Measurements from ENCODE around the gene LAPTM5.
"Not testable (repeated sequence)": the region's sequence is repeated elsewhere in the genome, so short reads cannot be mapped to it uniquely, and the experiment has no call there.

Gene LAPTM5

DNA sequence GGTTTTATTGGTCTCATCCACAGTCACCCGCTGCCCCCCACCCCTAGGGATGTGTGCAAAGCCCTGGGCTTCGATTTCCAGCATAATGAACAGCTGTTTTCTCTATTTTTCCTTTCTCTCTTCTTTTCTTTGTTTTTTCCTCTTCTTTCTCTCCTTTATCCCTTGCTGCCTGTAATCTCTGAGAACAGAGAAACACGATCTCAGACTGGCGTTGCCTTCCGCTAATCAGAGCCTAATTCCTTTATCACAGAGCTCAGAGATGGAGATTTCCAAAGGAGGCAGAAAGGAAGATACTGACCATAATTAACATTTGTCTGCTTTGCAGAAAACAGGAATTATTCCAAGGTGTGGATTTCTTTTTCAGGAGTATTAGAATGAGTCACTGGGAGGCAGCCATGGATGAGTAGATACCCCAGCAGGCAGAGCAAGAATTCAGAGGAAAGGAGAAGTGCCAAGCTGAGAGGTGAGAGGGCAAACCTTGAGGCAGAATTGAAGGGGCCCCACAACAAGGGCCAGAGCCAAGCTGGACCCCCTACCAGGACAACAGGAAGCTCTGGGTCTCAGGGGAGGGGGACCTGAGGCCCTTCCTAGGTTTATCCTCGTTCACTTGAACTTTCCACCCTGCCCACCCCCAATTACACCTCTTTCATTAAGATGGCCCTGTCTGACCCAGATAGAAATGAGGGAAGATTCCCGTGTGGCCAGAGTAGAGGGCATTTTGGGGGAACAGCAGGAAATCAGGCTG lies 67.5 kb downstream of the LAPTM5 start:
- no peak for DNase-seq

DNA sequence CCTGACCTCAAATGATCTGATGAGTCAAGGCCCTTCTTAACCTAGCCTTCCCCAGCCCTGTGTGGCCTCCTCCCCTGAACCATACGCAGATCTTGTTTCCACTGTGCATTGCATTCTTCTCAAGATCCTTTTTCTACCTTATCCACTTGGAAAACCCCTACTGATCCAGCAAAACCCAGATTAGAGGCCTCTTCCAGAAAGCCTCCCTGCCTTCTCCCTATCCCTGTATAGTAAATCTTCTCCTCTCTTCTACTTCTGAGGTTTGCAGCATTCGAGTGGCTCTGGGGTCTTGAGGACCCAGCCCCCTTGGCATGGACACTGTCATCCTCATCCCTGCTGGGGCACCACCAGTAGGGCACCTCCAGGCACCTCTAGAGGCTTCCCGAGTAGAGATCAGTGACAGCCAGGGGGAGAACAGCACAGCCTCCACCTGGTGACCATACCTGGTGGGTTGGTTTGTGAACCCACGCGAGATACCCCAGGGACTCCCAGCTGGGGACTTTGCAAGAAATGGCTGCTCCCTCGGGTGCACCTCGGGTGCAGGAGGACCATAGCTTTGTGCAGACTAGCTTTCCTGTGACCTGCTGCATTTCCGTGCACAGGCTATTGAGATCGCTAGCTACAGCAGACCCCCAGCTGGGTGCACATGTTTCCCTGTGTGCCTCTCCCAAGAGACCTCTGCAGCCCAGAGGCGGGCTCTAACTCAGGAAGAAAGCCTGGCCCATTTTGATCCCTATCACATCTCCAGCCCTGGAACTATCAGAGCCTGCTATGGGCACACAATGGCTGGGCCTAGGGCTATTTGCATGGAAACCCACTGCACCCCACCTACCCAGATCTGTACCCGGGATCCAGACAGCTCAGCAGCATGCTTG lies 68.4 kb downstream of the LAPTM5 start:
- no peak for DNase-seq

DNA sequence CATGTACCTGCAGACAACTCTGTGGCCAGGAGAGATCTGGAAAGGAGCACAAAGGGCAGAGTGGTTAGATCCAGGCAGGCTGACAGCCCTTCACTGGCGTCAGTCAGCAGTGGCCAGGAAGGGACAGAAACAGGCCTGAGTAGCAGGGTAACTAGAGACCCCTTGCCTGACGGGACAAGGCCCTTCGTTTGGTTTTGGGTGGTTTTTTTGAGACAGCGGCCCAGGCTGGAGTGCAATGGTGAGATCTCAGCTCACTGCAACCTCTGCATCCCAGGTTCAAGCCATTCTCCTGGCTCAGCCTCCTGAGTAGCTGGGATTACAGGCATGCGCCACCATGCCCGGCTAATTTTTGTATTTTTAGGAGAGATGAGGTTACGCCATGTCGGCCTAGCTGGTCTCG lies 69.1 kb downstream of the LAPTM5 start:
- DNase-seq, result not testable (repeated sequence)

DNA sequence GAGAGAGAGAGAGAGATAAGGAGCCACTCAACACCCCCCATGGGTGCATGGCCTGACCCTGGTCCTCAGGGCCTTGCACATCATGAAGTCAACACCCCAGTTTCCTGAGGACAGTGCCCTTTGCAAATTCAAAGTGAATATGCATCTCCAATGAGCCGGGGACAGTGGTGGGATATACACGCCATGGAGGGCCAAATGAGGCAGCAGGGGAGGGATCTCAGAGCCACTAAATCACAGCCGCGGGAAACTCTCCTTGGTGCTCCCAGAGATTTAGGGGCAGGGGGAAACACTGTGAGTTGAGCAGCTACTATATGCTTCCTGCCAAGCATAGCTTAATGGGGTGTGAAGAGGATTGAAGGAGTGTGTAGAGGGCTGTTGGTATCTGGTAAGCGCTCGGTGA lies 69.7 kb downstream of the LAPTM5 start:
- no peak for DNase-seq

DNA sequence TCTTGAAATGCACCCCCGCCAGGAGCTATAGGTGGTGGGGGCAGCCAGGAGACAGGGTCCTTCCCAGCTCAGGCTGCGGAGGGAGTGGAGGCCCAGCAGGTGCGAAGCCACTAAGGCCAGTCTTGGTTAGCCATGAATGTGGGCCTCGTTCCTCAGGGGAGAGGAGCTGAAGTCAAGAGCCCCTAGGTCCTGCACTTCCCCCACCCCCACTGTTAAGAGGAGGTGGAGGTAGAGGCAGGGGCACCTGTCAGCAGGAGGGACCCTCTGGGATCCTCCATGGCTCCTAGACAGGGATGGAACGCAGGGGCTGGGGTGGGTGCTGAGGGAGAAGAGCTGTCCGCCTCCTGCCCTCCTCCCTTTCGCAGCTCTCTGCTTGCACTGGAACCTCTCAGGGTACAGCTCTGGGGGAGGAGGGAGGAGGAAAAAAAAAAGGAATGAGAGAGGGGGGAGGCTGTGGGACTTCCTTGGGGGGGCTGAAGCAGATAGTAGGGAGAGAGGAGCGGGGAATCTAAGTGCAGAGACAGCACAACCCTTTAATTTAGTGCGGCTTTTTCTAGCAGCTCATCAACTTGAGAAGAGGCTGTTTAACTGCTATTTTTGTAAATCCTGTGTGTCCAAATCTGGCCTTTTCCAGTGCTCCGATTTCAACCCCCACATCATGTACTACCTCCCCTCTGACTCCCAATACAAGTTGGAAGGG lies 71.2 kb downstream of the LAPTM5 start:
- no peak for DNase-seq

DNA sequence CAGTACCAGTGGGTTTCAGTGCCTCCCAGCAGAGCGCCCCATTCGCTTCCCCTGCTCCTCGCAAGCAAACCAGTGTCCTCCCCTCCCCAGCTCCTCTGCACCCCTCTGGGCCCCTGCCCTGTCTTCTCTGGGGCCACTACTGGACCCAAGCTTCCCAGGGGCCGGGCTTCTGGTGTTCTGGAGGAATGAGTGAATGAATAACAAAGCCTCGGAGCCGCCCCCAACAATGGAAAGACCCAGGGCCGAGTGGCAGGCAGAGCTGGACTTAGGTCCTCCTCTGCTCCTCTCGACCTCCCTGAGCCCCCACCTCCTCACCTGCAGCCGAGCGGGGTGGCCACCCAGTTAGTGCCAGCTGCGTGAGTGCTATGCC lies 71.8 kb downstream of the LAPTM5 start:
- no peak for DNase-seq

DNA sequence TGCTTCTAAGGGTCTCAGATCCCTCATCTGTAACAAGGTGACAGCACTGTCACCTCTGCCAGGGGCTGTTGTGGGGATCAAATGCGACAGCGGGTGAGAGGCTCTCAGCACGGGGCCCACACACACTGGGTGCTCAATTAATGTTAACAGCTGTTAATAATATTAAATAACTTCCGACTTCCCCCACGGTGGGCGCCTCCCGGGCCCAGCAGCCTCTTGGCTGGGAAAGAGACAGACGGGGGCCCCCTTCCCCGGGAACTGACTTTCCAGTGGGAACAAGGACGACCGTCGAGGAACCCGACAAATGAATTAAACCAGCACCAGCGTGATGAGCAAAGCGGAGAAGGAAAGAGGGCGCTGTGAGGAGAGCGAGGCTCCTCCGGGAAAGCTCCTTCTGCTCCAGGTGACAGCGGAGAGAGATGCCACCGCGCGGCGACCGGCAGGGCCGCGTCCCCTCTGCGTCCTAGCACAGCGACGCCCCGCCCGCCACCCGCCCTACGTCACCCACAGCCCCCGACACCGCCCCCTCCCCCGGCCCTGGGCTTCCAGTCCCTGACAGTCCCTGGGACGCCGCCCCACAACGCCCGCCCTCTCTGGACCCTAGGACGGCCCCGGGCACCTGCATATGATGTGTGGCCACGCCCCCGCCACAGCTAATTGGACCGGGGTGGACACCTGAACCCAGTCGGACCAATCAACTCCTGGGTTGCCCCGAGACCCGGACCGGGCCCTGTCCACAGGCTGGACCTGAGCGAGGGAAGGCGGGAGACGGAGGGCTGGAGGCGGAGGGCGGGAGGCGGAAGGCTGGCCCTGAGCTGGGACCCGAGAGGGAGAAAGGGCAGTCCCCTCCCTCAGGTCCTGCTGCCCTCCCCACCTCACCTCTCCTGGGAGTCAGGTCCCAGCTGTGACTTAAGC lies 72.4 kb downstream of the LAPTM5 start:
- no peak for DNase-seq

DNA sequence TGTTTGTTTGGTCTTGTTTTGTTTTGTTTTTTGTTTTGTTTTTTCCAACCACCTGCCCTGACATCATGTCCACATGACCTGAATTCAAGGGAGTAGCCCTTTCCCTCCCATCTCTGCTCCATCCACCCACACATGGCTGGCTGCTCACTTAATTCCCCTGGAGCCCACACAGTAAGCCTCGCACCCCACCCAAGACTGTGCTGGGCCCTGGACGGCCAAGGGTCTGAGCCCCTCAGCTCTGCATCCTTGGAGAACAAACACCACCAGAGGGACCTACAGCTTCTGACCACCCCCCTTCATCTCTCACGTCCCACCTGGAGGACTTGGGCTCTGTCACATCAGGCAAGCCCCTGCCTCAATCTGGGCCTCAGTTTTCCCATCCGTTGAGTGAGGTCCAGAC lies 73.3 kb downstream of the LAPTM5 start:
- DNase-seq, result no peak

DNA sequence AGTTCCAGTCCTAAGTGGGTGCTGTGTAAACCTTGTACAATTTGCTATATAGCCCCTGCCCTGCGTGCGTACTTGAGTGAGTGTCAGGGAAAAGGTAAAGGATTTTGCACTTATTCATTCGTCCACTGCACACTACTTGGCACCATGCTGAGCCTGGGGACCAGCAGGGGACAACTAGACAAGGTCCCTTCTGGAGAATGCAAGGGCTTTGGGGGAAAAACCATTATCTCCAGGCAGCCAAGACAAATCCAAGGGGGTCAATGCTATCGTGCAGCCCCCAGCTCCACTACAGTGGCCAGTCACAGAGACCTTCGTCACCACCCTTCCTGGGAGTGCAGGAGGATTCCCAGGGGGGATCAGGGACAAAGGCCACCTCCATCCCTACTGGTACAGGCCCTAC lies 73.9 kb downstream of the LAPTM5 start:
- DNase-seq, result no peak

All from activated effector memory CD4-positive, alpha-beta T cell treated with Interleukin-2 at 50 U/mL for 16 hours (primary cell).